ENCODE results near the gene PI4KA. TPM values are rescaled to one million over a fixed set of nuclear protein-coding genes. Genes with fewer than 3 reads are reported as not detected.
A peak's percentile ranks its signal among the peaks of the same experiment; 100 is the strongest.
"Not testable (repeated sequence)": the region's sequence is repeated elsewhere in the genome, so short reads cannot be mapped to it uniquely, and the experiment has no call there.

PI4KA gene
- total RNA-seq, 3 donors from 2014 or later: 62.7 to 103 (median 73.5) TPM

DNA sequence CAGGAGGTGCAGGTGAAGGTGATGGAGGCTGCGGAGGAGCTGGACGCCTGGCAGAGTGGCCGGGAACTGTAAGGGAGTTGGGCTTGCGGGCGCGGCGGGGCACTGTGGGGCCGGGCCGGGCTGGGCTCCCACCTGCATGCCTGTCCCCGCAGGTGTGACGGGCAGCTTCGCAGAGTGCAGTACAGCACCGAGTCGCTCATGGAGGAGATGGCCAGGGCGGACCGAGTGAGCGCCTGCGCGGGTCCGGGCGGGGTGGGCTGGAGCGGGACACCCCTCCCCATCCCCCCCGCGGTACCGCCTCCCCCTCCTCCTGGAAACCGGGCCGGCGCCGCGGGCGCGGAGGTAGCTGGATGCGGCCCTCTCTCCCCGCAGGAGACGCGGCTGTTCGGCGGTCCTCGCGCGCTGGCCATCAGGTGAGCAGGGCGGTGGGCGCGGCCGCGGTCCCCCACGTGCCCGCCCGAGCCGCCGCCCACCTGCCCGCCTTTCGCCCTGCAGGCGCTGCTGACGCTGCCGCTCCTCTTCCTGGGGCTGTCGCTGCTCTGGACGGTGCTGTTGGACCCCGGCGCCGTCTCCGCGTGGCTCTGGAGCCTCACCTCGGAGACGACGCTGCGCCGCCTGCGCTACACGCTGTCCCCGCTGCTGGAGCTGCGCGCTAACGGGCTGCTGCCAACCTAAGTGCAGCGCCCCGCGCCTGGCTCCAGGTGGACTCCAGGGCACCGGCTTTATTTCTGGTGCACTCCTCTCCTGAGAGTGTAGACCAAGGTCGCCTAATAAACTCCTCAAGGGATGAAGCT, 154.6 kb downstream of the PI4KA start:
- intact Hi-C loops (cut with DNase I; ENCODE audit: low total_unique reads); H3K27ac ChIP-seq; H3K4me1 ChIP-seq; H3K27me3 ChIP-seq; H3K9me3 ChIP-seq; H3K36me3 ChIP-seq: not testable (repeated sequence)
- DNase-seq (ENCODE audit: low spot score in 2 of 2): peak in 1 of 2 donors; percentile 24
- TF ChIP-seq, protein P1, sequence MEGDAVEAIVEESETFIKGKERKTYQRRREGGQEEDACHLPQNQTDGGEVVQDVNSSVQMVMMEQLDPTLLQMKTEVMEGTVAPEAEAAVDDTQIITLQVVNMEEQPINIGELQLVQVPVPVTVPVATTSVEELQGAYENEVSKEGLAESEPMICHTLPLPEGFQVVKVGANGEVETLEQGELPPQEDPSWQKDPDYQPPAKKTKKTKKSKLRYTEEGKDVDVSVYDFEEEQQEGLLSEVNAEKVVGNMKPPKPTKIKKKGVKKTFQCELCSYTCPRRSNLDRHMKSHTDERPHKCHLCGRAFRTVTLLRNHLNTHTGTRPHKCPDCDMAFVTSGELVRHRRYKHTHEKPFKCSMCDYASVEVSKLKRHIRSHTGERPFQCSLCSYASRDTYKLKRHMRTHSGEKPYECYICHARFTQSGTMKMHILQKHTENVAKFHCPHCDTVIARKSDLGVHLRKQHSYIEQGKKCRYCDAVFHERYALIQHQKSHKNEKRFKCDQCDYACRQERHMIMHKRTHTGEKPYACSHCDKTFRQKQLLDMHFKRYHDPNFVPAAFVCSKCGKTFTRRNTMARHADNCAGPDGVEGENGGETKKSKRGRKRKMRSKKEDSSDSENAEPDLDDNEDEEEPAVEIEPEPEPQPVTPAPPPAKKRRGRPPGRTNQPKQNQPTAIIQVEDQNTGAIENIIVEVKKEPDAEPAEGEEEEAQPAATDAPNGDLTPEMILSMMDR (IDR thresholded peaks at IDR 0.05): peak in 2 of 3 donors; percentile 13 to 22
- peak overlapping the region; percentile 1 to 76 (median 57) for H3K4me3 ChIP-seq

DNA sequence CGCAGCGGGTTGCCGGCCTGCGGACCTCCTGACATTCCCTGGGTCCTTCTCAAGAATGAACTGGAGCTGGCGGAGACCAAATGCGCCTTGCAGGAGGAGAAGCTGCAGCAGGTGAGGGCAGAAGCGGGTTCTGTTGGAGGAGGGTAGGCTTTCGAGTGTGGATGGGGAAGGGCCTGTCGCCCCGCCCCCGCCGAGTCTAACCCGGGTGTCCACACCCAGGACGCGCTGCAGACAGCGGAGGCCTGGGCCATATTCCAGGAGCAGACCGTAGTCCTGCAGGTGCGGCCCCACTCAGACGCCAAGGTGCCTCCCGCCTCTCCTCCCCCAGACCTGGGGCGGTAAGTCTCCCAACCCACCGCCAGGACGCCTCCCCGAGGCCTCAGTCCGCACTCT, 155.2 kb downstream of the PI4KA start:
- intact Hi-C loops (cut with DNase I; ENCODE audit: low total_unique reads); H3K4me1 ChIP-seq; H3K27ac ChIP-seq; H3K27me3 ChIP-seq; H3K9me3 ChIP-seq; H3K36me3 ChIP-seq: not testable (repeated sequence)
- DNase-seq (ENCODE audit: low spot score in 2 of 2): peak in 1 of 2 donors; percentile 44
- peak overlapping the region; percentile 1 to 76 (median 57) for H3K4me3 ChIP-seq

DNA sequence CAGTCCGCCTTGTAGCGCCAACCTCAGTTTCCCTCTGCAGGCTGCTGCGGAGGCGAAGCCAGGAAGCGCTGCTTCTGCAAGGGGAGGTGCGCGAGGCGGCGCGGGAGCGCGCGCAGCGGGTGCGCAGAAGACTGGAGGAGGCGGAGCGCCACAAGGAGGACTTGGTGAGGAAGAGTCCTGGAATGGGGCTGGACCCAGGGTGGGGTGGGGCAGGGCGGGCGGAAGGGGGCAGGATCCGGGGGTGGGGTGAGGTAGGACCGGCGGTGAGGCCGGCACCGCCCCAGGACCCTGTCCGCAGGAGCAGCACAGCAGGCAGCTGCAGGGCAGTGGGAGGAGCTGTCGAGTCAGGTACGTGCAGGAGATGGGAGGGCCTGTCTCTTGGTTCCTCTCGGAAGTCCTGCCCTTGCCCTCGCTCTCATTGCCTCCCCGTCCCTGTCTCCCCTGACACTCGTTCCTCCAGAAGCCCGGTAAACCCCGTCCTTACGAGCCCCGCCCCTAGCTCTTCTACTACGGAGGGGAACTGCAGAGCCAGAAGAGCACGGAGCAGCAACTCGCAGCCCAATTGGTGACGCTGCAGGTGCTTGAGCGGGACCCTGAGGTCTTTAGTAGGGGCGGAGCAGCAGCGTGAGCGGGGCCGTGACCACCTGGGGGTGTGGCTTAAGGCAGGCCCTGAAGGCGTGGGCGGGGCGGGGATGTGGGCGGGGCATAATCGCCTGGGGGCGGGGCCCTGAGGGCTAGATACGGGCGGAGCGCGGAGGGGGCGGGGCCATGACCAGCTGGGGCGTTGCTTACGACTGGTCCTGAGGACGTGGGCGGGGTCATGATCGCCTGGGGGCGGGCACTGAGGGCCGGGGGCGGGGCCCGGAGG, 155.8 kb downstream of the PI4KA start:
- H3K4me1 ChIP-seq; H3K9me3 ChIP-seq; H3K27me3 ChIP-seq; intact Hi-C loops (cut with DNase I; ENCODE audit: low total_unique reads); H3K36me3 ChIP-seq: not testable (repeated sequence)
- Histone ChIP-seq H3K4me3 (peak overlapping the region; percentile 44 to 76 (median 57)), H3K27ac (peak overlapping the region; percentile 76 to 91)
- TF ChIP-seq POLR2AphosphoS5 (IDR thresholded peaks at IDR 0.05): peak in 2 of 3 donors; percentile 3 to 14
- DNase-seq (ENCODE audit: low spot score in 2 of 2): peak; percentile 93 to 97

DNA sequence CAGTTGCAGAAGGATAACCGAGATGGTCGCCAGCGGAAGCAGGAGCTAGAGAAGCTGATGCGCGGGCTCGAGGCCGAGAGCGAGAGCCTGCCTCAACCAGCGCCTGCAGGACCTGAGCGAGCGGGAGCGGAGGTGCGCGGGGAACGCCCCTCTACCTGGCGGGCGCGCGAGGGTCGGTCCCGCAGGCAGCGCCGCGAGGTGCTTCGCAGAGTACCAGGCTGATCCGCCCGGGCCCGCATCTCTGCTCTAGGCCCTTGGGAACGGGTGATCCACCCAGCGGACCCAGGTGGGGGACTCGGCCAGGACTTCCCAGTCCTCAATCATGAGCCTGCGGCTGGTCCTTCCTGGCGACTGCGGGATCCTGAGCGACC, 156.5 kb downstream of the PI4KA start:
- H3K36me3 ChIP-seq; H3K27me3 ChIP-seq; intact Hi-C loops (cut with DNase I; ENCODE audit: low total_unique reads); H3K9me3 ChIP-seq; DNase-seq (ENCODE audit: low spot score in 2 of 2); H3K4me1 ChIP-seq: not testable (repeated sequence)
- Histone ChIP-seq H3K4me3 (peak overlapping the region; percentile 44 to 76 (median 57)), H3K27ac (peak overlapping the region; percentile 76 to 91)

DNA sequence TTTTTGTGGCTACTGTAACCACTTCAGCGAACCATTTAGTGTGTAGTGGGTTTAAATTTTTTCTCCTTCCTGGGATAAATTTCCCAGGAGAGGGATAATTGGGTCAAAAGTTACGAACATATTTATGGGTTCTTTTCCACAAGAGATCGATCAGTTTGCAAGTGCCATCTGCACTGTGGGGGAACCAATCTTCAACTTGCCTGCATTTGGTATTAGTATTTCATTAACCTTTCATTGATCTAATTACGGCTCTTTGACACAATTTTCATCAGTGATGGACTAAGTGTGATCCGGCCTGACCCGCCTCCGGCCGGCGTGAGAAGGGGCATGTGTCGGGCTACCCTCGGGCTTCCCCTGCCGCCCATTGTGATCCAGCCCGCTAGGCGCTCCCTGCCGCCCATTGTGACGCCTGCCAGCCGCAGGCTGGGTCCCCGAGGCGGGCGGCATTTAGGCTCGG, 156.9 kb downstream of the PI4KA start:
- Histone ChIP-seq H3K27ac (peak overlapping the region; percentile 36 to 91), H3K4me3 (peak overlapping the region; percentile 44 to 76 (median 57))
- DNase-seq (ENCODE audit: low spot score in 2 of 2); H3K27me3 ChIP-seq; H3K4me1 ChIP-seq; intact Hi-C loops (cut with DNase I; ENCODE audit: low total_unique reads); H3K36me3 ChIP-seq; H3K9me3 ChIP-seq: not testable (repeated sequence)

DNA sequence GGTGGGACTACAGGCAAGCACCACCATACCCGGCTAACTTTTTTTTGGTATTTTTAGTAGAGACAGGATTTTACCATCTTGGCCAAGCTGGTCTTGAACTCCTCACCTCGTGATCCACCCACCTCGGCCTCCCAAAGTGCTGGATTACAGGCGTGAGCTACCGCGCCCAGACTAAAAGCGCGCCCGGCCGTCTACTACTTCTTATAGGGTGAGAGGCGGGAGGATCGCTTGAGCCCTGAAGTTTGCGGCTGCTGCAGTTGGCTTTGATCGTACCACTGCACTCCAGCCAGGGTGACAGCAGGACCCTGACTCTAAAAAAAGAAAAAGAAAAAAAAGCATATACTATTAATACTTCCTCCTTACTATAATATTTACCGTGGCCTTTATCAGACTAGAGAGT, 158.3 kb downstream of the PI4KA start:
- H3K4me1 ChIP-seq; H3K9me3 ChIP-seq; H3K36me3 ChIP-seq; intact Hi-C loops (cut with DNase I; ENCODE audit: low total_unique reads); DNase-seq (ENCODE audit: low spot score in 2 of 2); H3K27ac ChIP-seq; H3K27me3 ChIP-seq; H3K4me3 ChIP-seq: not testable (repeated sequence)

DNA sequence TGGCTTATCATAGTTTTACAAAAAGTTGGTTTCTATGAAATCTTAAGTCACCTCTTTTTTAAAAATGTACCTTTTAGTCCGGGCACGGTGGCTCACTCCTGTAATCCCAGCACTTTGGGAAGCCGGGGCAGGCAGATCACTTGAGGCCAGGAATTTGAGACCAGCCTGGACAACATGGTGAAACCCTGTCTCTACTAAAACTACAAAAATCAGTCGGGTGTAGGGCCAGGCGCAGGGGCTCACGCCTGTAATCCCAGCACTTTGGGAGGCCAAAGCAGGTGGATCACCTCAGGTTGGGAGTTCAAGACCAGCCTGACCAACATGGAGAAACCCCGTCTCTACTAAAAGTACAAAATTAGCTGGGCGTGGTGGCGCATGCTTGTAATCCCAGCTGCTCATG, 158.8 kb downstream of the PI4KA start:
- DNase-seq (ENCODE audit: low spot score in 2 of 2); H3K9me3 ChIP-seq; H3K27ac ChIP-seq; H3K27me3 ChIP-seq; H3K4me1 ChIP-seq; H3K36me3 ChIP-seq; intact Hi-C loops (cut with DNase I; ENCODE audit: low total_unique reads); H3K4me3 ChIP-seq: not testable (repeated sequence)

DNA sequence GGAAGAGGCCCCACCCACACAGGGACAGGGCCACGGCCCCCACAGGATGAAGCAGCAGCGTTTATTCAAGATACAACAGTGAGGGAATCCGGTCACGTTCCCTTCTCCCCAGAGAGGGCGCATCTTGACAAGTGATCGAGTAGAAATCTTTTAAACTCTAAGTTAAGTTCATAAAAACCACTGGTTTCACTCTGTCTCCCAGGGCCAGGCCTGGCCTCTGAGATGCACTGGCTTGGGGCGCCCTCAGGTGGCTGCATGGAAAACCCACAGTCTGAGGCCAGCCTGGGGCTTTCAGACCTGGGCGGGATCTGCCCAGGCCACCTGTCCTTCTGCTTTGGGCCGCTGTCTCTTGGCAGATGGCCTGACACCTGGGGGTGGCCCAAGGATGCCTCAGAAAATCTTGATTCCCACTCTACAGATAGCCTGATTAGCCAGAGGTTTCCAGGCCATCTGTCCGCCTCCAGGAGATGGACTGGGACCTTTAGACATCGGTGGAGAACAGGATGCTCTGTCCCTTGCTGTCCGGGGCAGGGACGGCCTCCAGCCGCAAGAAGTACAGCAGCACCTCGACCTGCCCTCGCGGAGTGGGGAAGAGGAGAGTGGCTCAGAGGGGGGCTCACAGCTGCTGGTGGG, 161.0 kb downstream of the PI4KA start:
- H3K9me3 ChIP-seq; intact Hi-C loops (cut with DNase I; ENCODE audit: low total_unique reads); H3K4me1 ChIP-seq; H3K36me3 ChIP-seq; H3K27me3 ChIP-seq: not testable (repeated sequence)
- Histone ChIP-seq H3K4me3 (peak overlapping the region in 1 of 3 donors; percentile 45), H3K27ac (peak overlapping the region in 1 of 2 donors; percentile 50)
- TF ChIP-seq, protein P1 (IDR thresholded peaks at IDR 0.05): peak in 2 of 3 donors; percentile 40 to 87
- DNase-seq (ENCODE audit: low spot score in 2 of 2): peak in 1 of 2 donors; percentile 85

DNA sequence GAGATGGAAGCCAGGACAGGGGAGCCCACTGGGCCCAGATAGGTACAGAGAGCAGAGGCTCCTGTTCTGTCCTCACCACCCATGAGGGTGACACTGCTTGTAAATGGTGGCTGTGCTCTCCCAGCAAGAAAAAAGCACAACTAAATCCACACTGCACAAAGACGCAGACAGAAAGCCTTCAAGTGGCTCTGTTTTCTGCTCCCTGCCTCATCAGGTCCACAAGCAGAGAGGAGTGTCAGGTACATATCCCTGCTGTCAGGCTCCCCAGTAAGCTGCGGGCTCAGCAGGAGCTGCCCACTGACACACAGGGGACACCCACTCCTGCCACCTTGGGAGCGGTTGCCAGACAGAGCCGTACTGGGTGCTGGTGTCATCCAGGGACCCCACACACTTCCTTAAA, 162.6 kb downstream of the PI4KA start:
- DNase-seq (ENCODE audit: low spot score in 2 of 2); intact Hi-C loops (cut with DNase I; ENCODE audit: low total_unique reads); H3K27ac ChIP-seq: not testable (repeated sequence)

DNA sequence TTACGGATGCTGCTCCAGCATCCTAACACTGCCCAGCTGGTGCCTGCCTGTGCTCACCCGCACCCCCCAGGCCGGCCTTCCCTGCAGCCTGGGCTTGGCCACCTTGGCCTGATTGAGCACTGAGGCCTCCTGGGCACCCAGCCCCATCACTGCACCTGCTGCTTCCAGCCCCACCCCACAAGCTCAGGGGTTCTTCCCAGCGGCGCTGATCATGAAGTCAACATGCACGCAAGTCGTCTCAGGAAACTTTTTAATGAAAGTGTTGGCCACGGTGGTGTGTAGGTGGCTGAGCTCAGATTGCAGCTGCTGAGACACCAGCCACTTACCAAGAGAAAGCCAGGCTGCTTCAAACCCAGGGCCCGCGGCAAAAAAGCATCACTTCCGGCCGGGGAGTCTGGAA, 163.4 kb downstream of the PI4KA start:
- intact Hi-C loops (cut with DNase I; ENCODE audit: low total_unique reads); H3K27ac ChIP-seq; H3K4me1 ChIP-seq; H3K27me3 ChIP-seq; H3K4me3 ChIP-seq; DNase-seq (ENCODE audit: low spot score in 2 of 2); H3K36me3 ChIP-seq; H3K9me3 ChIP-seq: not testable (repeated sequence)

More for the DNA sequence above, 162.6 kb downstream of the PI4KA start:
- H3K4me1 ChIP-seq, H3K4me3 ChIP-seq, H3K36me3 ChIP-seq, H3K9me3 ChIP-seq, H3K27me3 ChIP-seq: not testable (repeated sequence)

Data from breast epithelium (tissue), 4 donors.